Vagina (tissue), 2 donors: ENCODE measurements around the gene SUCLA2.

ENCODE experiments used
- POLR2A ChIP-seq, 2 donors: fragments of 450-650 bp; IDR thresholded peaks; one replicate each; pipeline ENCODE4 v1.6.1; 2017; ENCODE audit warnings: antibody characterized with exemption in 2 of 2, mild to moderate bottlenecking in 2 of 2, moderate library complexity in 2 of 2
- TF ChIP-seq, protein P1 (sequence below), 3 experiments: fragments of 450-650 bp in 2 of 3; fragments of 200-600 bp in 1 of 3; sonication (generic) in 1 of 3; IDR thresholded peaks; one replicate each; pipeline ENCODE4 v1.5.1; 2017 to 2019; ENCODE audit warnings: antibody characterized with exemption in 3 of 3, mild to moderate bottlenecking in 2 of 3, moderate library complexity in 2 of 3

DNA sequence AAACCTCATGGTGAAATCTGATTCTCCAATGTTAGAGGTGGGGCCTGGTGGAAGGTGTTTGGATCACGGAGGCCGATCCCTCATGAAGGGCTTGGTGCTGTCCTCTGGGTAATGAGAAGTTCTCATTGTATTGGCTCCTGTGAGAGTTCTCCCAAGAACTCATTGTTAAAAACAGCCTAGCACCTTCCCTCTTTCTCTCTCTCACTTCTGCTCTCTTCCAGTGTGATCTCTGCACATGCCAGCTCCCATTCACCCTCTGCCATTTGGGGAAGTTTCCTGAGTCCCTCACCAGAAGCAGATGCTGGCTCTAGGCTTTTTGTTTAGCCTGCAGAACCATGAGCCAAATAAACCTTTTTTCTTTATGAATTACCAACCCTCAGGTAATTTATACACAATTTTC, 3.1 kb upstream of the SUCLA2 start:
- TF ChIP-seq, protein P1, sequence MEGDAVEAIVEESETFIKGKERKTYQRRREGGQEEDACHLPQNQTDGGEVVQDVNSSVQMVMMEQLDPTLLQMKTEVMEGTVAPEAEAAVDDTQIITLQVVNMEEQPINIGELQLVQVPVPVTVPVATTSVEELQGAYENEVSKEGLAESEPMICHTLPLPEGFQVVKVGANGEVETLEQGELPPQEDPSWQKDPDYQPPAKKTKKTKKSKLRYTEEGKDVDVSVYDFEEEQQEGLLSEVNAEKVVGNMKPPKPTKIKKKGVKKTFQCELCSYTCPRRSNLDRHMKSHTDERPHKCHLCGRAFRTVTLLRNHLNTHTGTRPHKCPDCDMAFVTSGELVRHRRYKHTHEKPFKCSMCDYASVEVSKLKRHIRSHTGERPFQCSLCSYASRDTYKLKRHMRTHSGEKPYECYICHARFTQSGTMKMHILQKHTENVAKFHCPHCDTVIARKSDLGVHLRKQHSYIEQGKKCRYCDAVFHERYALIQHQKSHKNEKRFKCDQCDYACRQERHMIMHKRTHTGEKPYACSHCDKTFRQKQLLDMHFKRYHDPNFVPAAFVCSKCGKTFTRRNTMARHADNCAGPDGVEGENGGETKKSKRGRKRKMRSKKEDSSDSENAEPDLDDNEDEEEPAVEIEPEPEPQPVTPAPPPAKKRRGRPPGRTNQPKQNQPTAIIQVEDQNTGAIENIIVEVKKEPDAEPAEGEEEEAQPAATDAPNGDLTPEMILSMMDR (IDR thresholded peaks at IDR 0.05) = no peak
- no peak for TF ChIP-seq POLR2A (IDR thresholded peaks at IDR 0.05)
